Neuronal stem cell (in vitro differentiated cells): ENCODE data around the gene ROBO2.

ENCODE experiments used
- DNase-seq: peaks from one replicate; pipeline ENCODE4 v3.0.0-alpha.2; 2013; ENCODE audit warnings: low spot score
- H2AFZ ChIP-seq: one replicate; pipeline ENCODE4 v1.6.1; 2013; ENCODE audit warnings: mild to moderate bottlenecking, low read length, inconsistent platforms
- H2AK5ac ChIP-seq: 2 replicates; pipeline ENCODE4 v1.6.1; 2013; ENCODE audit warnings: low read depth, mild to moderate bottlenecking, inconsistent platforms, low read length, moderate library complexity, mixed read lengths
- H2BK120ac ChIP-seq: 2 replicates; pipeline ENCODE4 v1.6.1; 2013; ENCODE audit warnings: low read depth, mild to moderate bottlenecking, inconsistent platforms, low read length, moderate library complexity, mixed read lengths
- H2BK12ac ChIP-seq: one replicate; pipeline ENCODE4 v1.6.1; 2013; ENCODE audit warnings: low read length, inconsistent platforms
- H2BK15ac ChIP-seq: 2 replicates; pipeline ENCODE4 v1.6.1; 2013; ENCODE audit warnings: mild to moderate bottlenecking, low read length, inconsistent platforms, mixed read lengths
- H2BK5ac ChIP-seq: one replicate; pipeline ENCODE4 v1.6.1; 2013; ENCODE audit warnings: inconsistent platforms, mild to moderate bottlenecking, low read length, moderate library complexity
- H3K14ac ChIP-seq: one replicate; pipeline ENCODE4 v1.6.1; 2013; ENCODE audit warnings: low read length, inconsistent platforms
- H3K18ac ChIP-seq: 2 replicates; pipeline ENCODE4 v1.6.1; 2013; ENCODE audit warnings: low read length, inconsistent platforms
- H3K23ac ChIP-seq: 2 replicates; pipeline ENCODE4 v1.6.1; 2013; ENCODE audit warnings: low read depth, mild to moderate bottlenecking, mixed read lengths, low read length, inconsistent platforms; ENCODE audit not compliant: poor library complexity
- H3K27ac ChIP-seq: replicated peaks from 3 replicates; pipeline ENCODE4 v1.5.1; 2013; ENCODE audit warnings: low read length, inconsistent platforms
- H3K27me3 ChIP-seq, 3 experiments: 2 replicates each; pipeline ENCODE4 v1.6.1; 2013; ENCODE audit warnings: low read length in 3 of 3, mild to moderate bottlenecking in 2 of 3, inconsistent platforms in 1 of 3, low read depth in 1 of 3, mixed read lengths in 1 of 3, moderate library complexity in 1 of 3; ENCODE audit not compliant: control insufficient read depth in 3 of 3, insufficient read depth in 3 of 3
- H3K36me3 ChIP-seq, 2 donors: replicated peaks in 1 of 2; 2 replicates each; pipeline ENCODE4 v1.6.1; 2013; ENCODE audit warnings: low read length in 2 of 2; ENCODE audit not compliant: control insufficient read depth in 2 of 2, insufficient read depth in 2 of 2
- H3K4ac ChIP-seq: 2 replicates; pipeline ENCODE4 v1.6.1; 2013; ENCODE audit warnings: inconsistent platforms, mild to moderate bottlenecking, low read length, moderate library complexity
- H3K4me1 ChIP-seq, 2 donors: 1 replicate in 1 of 2; 2 replicates in 1 of 2; pipeline ENCODE4 v1.6.1; 2013; ENCODE audit warnings: low read length in 2 of 2, low read depth in 1 of 2; ENCODE audit not compliant: control insufficient read depth in 2 of 2, insufficient read depth in 1 of 2
- H3K4me2 ChIP-seq: one replicate; pipeline ENCODE4 v1.6.1; 2013; ENCODE audit warnings: mild to moderate bottlenecking, low read length, inconsistent platforms; ENCODE audit not compliant: insufficient read depth, poor library complexity, severe bottlenecking
- H3K4me3 ChIP-seq, 2 donors: 2 replicates each; pipeline ENCODE4 v1.5.1; 2013; ENCODE audit warnings: low read length in 2 of 2, mild to moderate bottlenecking in 2 of 2, inconsistent platforms in 1 of 2, moderate library complexity in 1 of 2
- H3K79me1 ChIP-seq: one replicate; pipeline ENCODE4 v1.6.1; 2013; ENCODE audit warnings: low read depth, mild to moderate bottlenecking, inconsistent platforms, low read length, moderate library complexity
- H3K9ac ChIP-seq: one replicate; pipeline ENCODE4 v1.6.1; 2013; ENCODE audit warnings: mild to moderate bottlenecking, low read depth, low read length, inconsistent platforms; ENCODE audit not compliant: poor library complexity
- H3K9me3 ChIP-seq, 2 donors: replicated peaks in 1 of 2; 2 replicates each; pipeline versions ENCODE3 to v1.6.1; 2013; ENCODE audit warnings: low read length in 2 of 2, mild to moderate bottlenecking in 2 of 2, inconsistent platforms in 1 of 2, low read depth in 1 of 2, mixed read lengths in 1 of 2, moderate library complexity in 1 of 2; ENCODE audit not compliant: control insufficient read depth in 2 of 2, insufficient read depth in 1 of 2
- H4K8ac ChIP-seq: one replicate; pipeline ENCODE4 v1.6.1; 2013; ENCODE audit warnings: low read depth, mild to moderate bottlenecking, inconsistent platforms, low read length, moderate library complexity
- H4K91ac ChIP-seq: one replicate; pipeline ENCODE4 v1.6.1; 2013; ENCODE audit warnings: low read length, low read depth, mild to moderate bottlenecking, inconsistent platforms; ENCODE audit not compliant: poor library complexity
- WGBS, 2 donors: extraction: QIAGEN DNeasy Blood & Tissue Kit; methylation state at CpG; one replicate each; pipeline ENCODE4 v1.1.7; 2013; ENCODE audit warnings: missing lambda C conversion rate in 2 of 2, mixed read lengths in 1 of 2; ENCODE audit not compliant: insufficient read length in 2 of 2, insufficient replicate concordance in 1 of 2; ENCODE audit errors: extremely low coverage in 2 of 2; 5-methylcytosine and 5-hydroxymethylcytosine counted together

Gene ROBO2

GRCh38 chr3:77684115-77684514, 644.2 kb downstream of the ROBO2 start:
- H3K4me1 ChIP-seq, result no peaks in the 10 kb centered on the region

GRCh38 chr3:77685713-77686112, 645.8 kb downstream of the ROBO2 start:
- Histone ChIP-seq H4K8ac (no peak overlapping the region), H2BK15ac (no peak overlapping the region), H3K4ac (no peak overlapping the region), H3K4me1 (no peaks in the 10 kb centered on the region), H3K27ac (no peak overlapping the region), H2AK5ac (no peak overlapping the region), H3K36me3 (no peaks in the 10 kb centered on the region), H2BK12ac (no peak overlapping the region), H2AFZ (no peak overlapping the region), H4K91ac (no peak overlapping the region), H3K23ac (no peak overlapping the region), H2BK120ac (no peak overlapping the region), H3K4me3 (no peak overlapping the region), H3K4me2 (no peak overlapping the region), H3K9ac (no peak overlapping the region), H3K18ac (no peak overlapping the region), H3K79me1 (no peaks in the 10 kb centered on the region), H3K27me3 (no peaks in the 10 kb centered on the region), H3K9me3 (peaks cover 0 to 3% of the 10 kb centered on the region in 2 donors), H3K14ac (no peak overlapping the region), H2BK5ac (no peak overlapping the region)
- no CpG with 5 or more reads among the region's 3 CpGs for WGBS, 2 donors
- DNase-seq, result no peak

More at GRCh38 chr3:77684115-77684514, 644.2 kb downstream of the ROBO2 start:
- no peak overlapping the region for H2BK5ac ChIP-seq
- H3K79me1 ChIP-seq, result no peaks in the 10 kb centered on the region
- H3K36me3 ChIP-seq, result no peaks in the 10 kb centered on the region
- H2BK120ac ChIP-seq, result no peak overlapping the region
- no peak overlapping the region for H3K4ac ChIP-seq
- DNase-seq, result no peak
- H3K4me3 ChIP-seq, result no peak overlapping the region
- H3K9ac ChIP-seq, result no peak overlapping the region
- H3K23ac ChIP-seq, result no peak overlapping the region
- no peak overlapping the region for H4K91ac ChIP-seq
- no peak overlapping the region for H2AFZ ChIP-seq
- no peak overlapping the region for H4K8ac ChIP-seq
- no peak overlapping the region for H3K18ac ChIP-seq
- no peaks in the 10 kb centered on the region for H3K27me3 ChIP-seq
- H3K14ac ChIP-seq, result no peak overlapping the region
- no peak overlapping the region for H3K4me2 ChIP-seq
- peaks cover 0 to 3% of the 10 kb centered on the region in 2 donors for H3K9me3 ChIP-seq
- no peak overlapping the region for H2BK12ac ChIP-seq
- H2BK15ac ChIP-seq, result no peak overlapping the region
- no peak overlapping the region for H3K27ac ChIP-seq
- H2AK5ac ChIP-seq, result no peak overlapping the region

- Histone ChIP-seq H3K23ac (no peak overlapping the region), H4K8ac (no peak overlapping the region), H3K9me3 (peaks cover 0 to 3% of the 10 kb centered on the region in 2 donors), H2BK15ac (no peak overlapping the region), H3K4me1 (no peaks in the 10 kb centered on the region), H3K9ac (no peak overlapping the region), H3K4ac (no peak overlapping the region), H2AK5ac (no peak overlapping the region), H4K91ac (no peak overlapping the region), H3K79me1 (no peaks in the 10 kb centered on the region), H3K36me3 (no peaks in the 10 kb centered on the region), H2BK5ac (no peak overlapping the region), H3K18ac (no peak overlapping the region), H3K4me3 (no peak overlapping the region), H2BK12ac (no peak overlapping the region), H3K27ac (no peak overlapping the region), H2BK120ac (no peak overlapping the region), H3K14ac (no peak overlapping the region), H3K27me3 (no peaks in the 10 kb centered on the region), H2AFZ (no peak overlapping the region), H3K4me2 (no peak overlapping the region)
- DNase-seq, result no peak
- WGBS, 2 donors, result no CpG with 5 or more reads among the region's 2 CpGs
Measured at GRCh38 chr3:77686560-77686959, 646.7 kb downstream of the ROBO2 start.

- H3K9me3 ChIP-seq, result no peaks in the 10 kb centered on the region
Measured at GRCh38 chr3:77687545-77687944, 647.6 kb downstream of the ROBO2 start.

More at GRCh38 chr3:77687545-77687944, 647.6 kb downstream of the ROBO2 start:
- H3K27ac ChIP-seq, result no peak overlapping the region
- H2BK120ac ChIP-seq, result no peak overlapping the region
- no peaks in the 10 kb centered on the region for H3K79me1 ChIP-seq
- H2BK5ac ChIP-seq, result no peak overlapping the region
- H3K9ac ChIP-seq, result no peak overlapping the region
- no peaks in the 10 kb centered on the region for H3K27me3 ChIP-seq
- no peak overlapping the region for H2AFZ ChIP-seq
- H2BK15ac ChIP-seq, result no peak overlapping the region
- H4K91ac ChIP-seq, result no peak overlapping the region
- H3K4me2 ChIP-seq, result no peak overlapping the region
- H3K36me3 ChIP-seq, result no peaks in the 10 kb centered on the region
- H2AK5ac ChIP-seq, result no peak overlapping the region
- no peak overlapping the region for H3K18ac ChIP-seq
- H3K23ac ChIP-seq, result no peak overlapping the region
- H2BK12ac ChIP-seq, result no peak overlapping the region
- H3K4me3 ChIP-seq, result no peak overlapping the region
- H3K4ac ChIP-seq, result no peak overlapping the region
- WGBS, 2 donors, result no CpG with 5 or more reads among the region's 3 CpGs
- no peak for DNase-seq
- H3K4me1 ChIP-seq, result no peaks in the 10 kb centered on the region
- H4K8ac ChIP-seq, result no peak overlapping the region
- no peak overlapping the region for H3K14ac ChIP-seq
